Gastroesophageal sphincter (tissue), 3 donors: Measurements from ENCODE around the gene TLE7.

ENCODE experiments used
- CTCF ChIP-seq, 4 experiments: fragments of 200-600 bp in 2 of 4; fragments of 450-650 bp in 2 of 4; sonication (generic) in 1 of 4; IDR thresholded peaks; one replicate each; pipeline ENCODE4 v1.5.1; 2017 to 2019; ENCODE audit warnings: antibody characterized with exemption in 4 of 4, mild to moderate bottlenecking in 2 of 4, moderate library complexity in 2 of 4
- POLR2AphosphoS5 ChIP-seq: sonication (generic); formaldehyde crosslinking; IDR thresholded peaks from one replicate; pipeline ENCODE4 v1.6.1; 2017; ENCODE audit warnings: antibody characterized with exemption

DNA sequence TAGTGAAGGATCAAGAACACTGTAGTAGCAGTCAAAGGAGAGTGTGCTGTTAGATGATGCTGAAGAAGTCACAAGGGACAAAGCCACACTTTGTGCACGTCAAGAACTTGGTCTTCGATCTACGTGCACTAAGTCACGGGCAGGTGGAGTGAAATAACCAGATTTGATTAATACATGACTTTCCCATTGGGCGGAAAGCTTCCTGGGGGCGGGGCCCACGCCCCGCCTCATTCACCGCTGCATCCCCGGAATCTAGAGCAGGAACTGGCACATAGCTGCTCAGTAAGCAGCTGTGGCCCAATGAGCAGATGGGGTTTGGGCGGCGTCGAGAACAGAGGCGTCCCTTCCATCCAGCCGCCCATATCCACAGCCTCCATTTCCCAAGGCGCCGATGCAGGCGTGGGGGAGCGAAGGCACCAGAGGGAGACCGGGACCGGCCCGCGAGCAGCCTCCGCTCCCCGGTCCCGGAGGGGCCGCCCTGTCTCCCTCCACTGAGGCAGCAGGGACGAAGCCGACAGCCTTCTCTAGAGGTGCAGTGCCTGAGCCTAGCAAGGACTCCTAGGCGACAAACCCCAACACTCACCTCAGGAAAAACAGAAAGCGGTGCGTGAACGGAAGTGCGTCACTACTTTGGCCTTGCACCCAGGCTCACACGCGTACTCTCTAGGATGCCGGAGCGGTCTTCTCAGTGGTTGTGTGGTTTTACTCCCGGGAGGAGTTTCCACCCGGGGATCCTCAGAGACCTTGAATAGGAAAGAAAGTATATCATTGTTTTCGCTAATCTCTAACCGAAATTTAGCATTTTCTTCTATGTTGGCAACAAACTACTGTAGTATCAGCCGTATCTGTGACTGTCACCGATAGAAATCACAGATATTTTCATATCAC is 42.4 kb upstream of the TLE7 start:
- TF ChIP-seq CTCF (IDR thresholded peaks at IDR 0.05): no peak
- TF ChIP-seq POLR2AphosphoS5: peak; percentile 92
